Neural cell (in vitro differentiated cells): ENCODE measurements around the gene HEG1. TPM values are rescaled to one million over a fixed set of nuclear protein-coding genes. Genes with fewer than 3 reads are reported as not detected.

ENCODE experiments used
- H2AFZ ChIP-seq: fragments of 200-600, 300-800 bp; sonication (generic), shearing (Covaris generic); 2 replicates; pipeline ENCODE4 v1.6.0; 2014; ENCODE audit warnings: low read depth, mild to moderate bottlenecking, antibody characterized with exemption, low read length, moderate library complexity
- H3F3A ChIP-seq: fragments of 200-600 bp; shearing (Covaris generic); 2 replicates; pipeline ENCODE4 v1.6.1; 2016; ENCODE audit warnings: mild to moderate bottlenecking, moderate library complexity, mixed read lengths, antibody characterized with exemption, low read length; ENCODE audit not compliant: insufficient read depth, poor library complexity, severe bottlenecking
- H3K27ac ChIP-seq: fragments of 200-600, 300-800 bp; sonication (generic), shearing (Covaris generic); 2 replicates; pipeline ENCODE4 v1.5.1; 2014; ENCODE audit warnings: mild to moderate bottlenecking, low read length, moderate library complexity
- H3K27me3 ChIP-seq: fragments of 300-800, 200-600 bp; sonication (generic), shearing (Covaris generic); 2 replicates; pipeline ENCODE4 v1.6.0; 2014; ENCODE audit warnings: mild to moderate bottlenecking, low read depth, low read length, moderate library complexity; ENCODE audit not compliant: insufficient read depth
- H3K36me3 ChIP-seq: fragments of 300-800, 200-600 bp; sonication (generic), shearing (Covaris generic); 2 replicates; pipeline ENCODE4 v1.5.1; 2014; ENCODE audit warnings: mild to moderate bottlenecking, antibody characterized with exemption, low read length, moderate library complexity; ENCODE audit not compliant: insufficient read depth
- H3K4me2 ChIP-seq: fragments of 300-800, 200-600 bp; sonication (generic), shearing (Covaris generic); 2 replicates; pipeline ENCODE4 v1.6.0; 2014; ENCODE audit warnings: mild to moderate bottlenecking, low read length
- H3K4me3 ChIP-seq: fragments of 300-800, 200-600 bp; sonication (generic), shearing (Covaris generic); 2 replicates; pipeline ENCODE4 v1.5.1; 2014; ENCODE audit warnings: mild to moderate bottlenecking, low read length, moderate library complexity
- H3K79me2 ChIP-seq: fragments of 200-600 bp; shearing (Covaris generic); replicated peaks from 2 replicates; pipeline ENCODE4 v1.6.0; 2014; ENCODE audit warnings: mild to moderate bottlenecking, low read length, moderate library complexity; ENCODE audit not compliant: insufficient read depth
- H3K9ac ChIP-seq: fragments of 300-800, 200-600 bp; sonication (generic), shearing (Covaris generic); 2 replicates; pipeline ENCODE4 v1.6.1; 2016; ENCODE audit warnings: mild to moderate bottlenecking, low read length, mixed read lengths
- H3K9me2 ChIP-seq: fragments of 200-600 bp; shearing (Covaris generic); 2 replicates; pipeline ENCODE4 v1.6.1; 2016; ENCODE audit warnings: mild to moderate bottlenecking, low read length, mixed read lengths; ENCODE audit not compliant: insufficient read depth
- H3K9me3 ChIP-seq: fragments of 200-600, 300-800 bp; sonication (generic), shearing (Covaris generic); 2 replicates; pipeline ENCODE4 v1.6.1; 2016; ENCODE audit warnings: mild to moderate bottlenecking, mixed run types, low read length, moderate library complexity, mixed read lengths
- H4K20me1 ChIP-seq: fragments of 200-600 bp; shearing (Covaris generic); 2 replicates; pipeline ENCODE4 v1.6.1; 2016; ENCODE audit warnings: mild to moderate bottlenecking, mixed run types; ENCODE audit not compliant: insufficient read depth
- CTCF ChIP-seq: fragments of 450-650 bp; IDR thresholded peaks from 2 replicates; pipeline ENCODE4 v1.5.1; 2014; ENCODE audit warnings: antibody characterized with exemption, mild to moderate bottlenecking, moderate library complexity; ENCODE audit not compliant: poor library complexity, severe bottlenecking
- EP300 ChIP-seq: fragments of 450-650 bp; conservative IDR thresholded peaks from 2 replicates; pipeline ENCODE4 v1.6.1; 2014; ENCODE audit warnings: antibody characterized with exemption, mild to moderate bottlenecking, moderate library complexity; ENCODE audit not compliant: poor library complexity, severe bottlenecking
- EZH2 ChIP-seq: fragments of 200-600, 300-800 bp; shearing (Covaris generic), sonication (generic); IDR thresholded peaks from 2 replicates; pipeline ENCODE4 v1.6.1; 2014; ENCODE audit warnings: antibody characterized with exemption, low read length, borderline replicate concordance, mild to moderate bottlenecking; ENCODE audit not compliant: insufficient read depth, poor library complexity, severe bottlenecking
- MXI1 ChIP-seq: fragments of 450-650 bp; conservative IDR thresholded peaks from 2 replicates; pipeline ENCODE4 v1.6.1; 2014; ENCODE audit warnings: antibody characterized with exemption, mild to moderate bottlenecking; ENCODE audit not compliant: poor library complexity, severe bottlenecking
- POLR2AphosphoS5 ChIP-seq: IDR thresholded peaks from 2 replicates; pipeline ENCODE4 v1.6.1; 2012
- RAD21 ChIP-seq: fragments of 450-650 bp; conservative IDR thresholded peaks from 2 replicates; pipeline ENCODE4 v1.6.1; 2014; ENCODE audit warnings: antibody characterized with exemption, mild to moderate bottlenecking, moderate library complexity
- REST ChIP-seq: IDR thresholded peaks from 2 replicates; pipeline ENCODE4 v1.6.1; 2012; ENCODE audit warnings: borderline replicate concordance
- SMC3 ChIP-seq: fragments of 450-650 bp; conservative IDR thresholded peaks from 2 replicates; pipeline ENCODE4 v1.6.1; 2014; ENCODE audit warnings: antibody characterized with exemption, mild to moderate bottlenecking, moderate library complexity; ENCODE audit not compliant: poor library complexity
- TAF1 ChIP-seq: IDR thresholded peaks from 2 replicates; pipeline ENCODE4 v1.6.1; 2012; ENCODE audit warnings: low read depth
- polyA plus RNA-seq: library from polyadenylated mRNA; depleted of rRNA; stranded (reverse); fragments of >200 nt; gene quantifications from 2 replicates; pipeline ENCODE4 v1.2.3, GENCODE V29; 2014

Gene HEG1
- polyA plus RNA-seq, 1 donor from 2014 or later: 0.48 TPM

- Histone ChIP-seq H3K36me3 (no peaks in the 10 kb centered on the region), H3K27ac (no peak overlapping the region), H3K9ac (no peak overlapping the region), H3K79me2 (no peaks in the 10 kb centered on the region), H3K9me2 (no peaks in the 10 kb centered on the region), H3K4me2 (no peak overlapping the region), H3K4me3 (no peak overlapping the region), H4K20me1 (no peaks in the 10 kb centered on the region), H2AFZ (no peak overlapping the region), H3K27me3 (no peaks in the 10 kb centered on the region), H3F3A (no peaks in the 10 kb centered on the region), H3K9me3 (no peaks in the 10 kb centered on the region)
- no peak for TF ChIP-seq EZH2
- no peak for TF ChIP-seq MXI1
- TF ChIP-seq SMC3: no peak
- TF ChIP-seq RAD21: no peak
- no peak for TF ChIP-seq REST
- no peak for TF ChIP-seq CTCF
- no peak for TF ChIP-seq POLR2AphosphoS5
- no peak for TF ChIP-seq TAF1
- no peak for TF ChIP-seq EP300
These were observed 128.2 kb downstream of the HEG1 start for GRCh38 chr3:124927574-124928045.

- Histone ChIP-seq H3K27ac (no peak overlapping the region), H3K9ac (no peak overlapping the region), H3K4me3 (no peak overlapping the region), H3F3A (no peaks in the 10 kb centered on the region), H3K27me3 (no peaks in the 10 kb centered on the region), H2AFZ (no peak overlapping the region), H3K9me3 (no peaks in the 10 kb centered on the region), H3K79me2 (no peaks in the 10 kb centered on the region), H4K20me1 (no peaks in the 10 kb centered on the region), H3K4me2 (no peak overlapping the region), H3K9me2 (no peaks in the 10 kb centered on the region), H3K36me3 (no peaks in the 10 kb centered on the region)
- TF ChIP-seq EP300 (no peak), CTCF (no peak), EZH2 (no peak)
These were observed 129.2 kb downstream of the HEG1 start for GRCh38 chr3:124926426-124927101.
